NOMO-1 treated with dmso at 0.1 percent for 144 hours (cell line): ENCODE measurements around the gene FRMD4A.
A peak's percentile ranks its signal among the peaks of the same experiment; 100 is the strongest.

Source experiments
- DNase-seq: peaks from one replicate; lab custom pipeline; 2025; ENCODE audit not compliant: unreplicated experiment; lab: John Stamatoyannopoulos, UW

The FRMD4A gene

GRCh38 chr10:13892871-13893270 is 437.9 kb downstream of the FRMD4A start:
- DNase-seq = no peak

GRCh38 chr10:13892001-13892491 is 438.7 kb downstream of the FRMD4A start:
- DNase-seq = no peak

- DNase-seq = no peak
Measured at GRCh38 chr10:13891128-13892000, 439.4 kb downstream of the FRMD4A start.

- DNase-seq = no peak
Measured at GRCh38 chr10:13890233-13891127, 440.2 kb downstream of the FRMD4A start.

- no peak for DNase-seq
Measured at GRCh38 chr10:13887761-13888160, 443.0 kb downstream of the FRMD4A start.

GRCh38 chr10:13885238-13885990 is 445.3 kb downstream of the FRMD4A start:
- DNase-seq = no peak

- DNase-seq = no peak
Measured at GRCh38 chr10:13883636-13884444, 446.9 kb downstream of the FRMD4A start.

- peak; percentile 83 for DNase-seq
Measured at GRCh38 chr10:13882119-13882711, 448.5 kb downstream of the FRMD4A start.

GRCh38 chr10:13880760-13881159 is 450.0 kb downstream of the FRMD4A start:
- no peak for DNase-seq

GRCh38 chr10:13877154-13877909 is 453.4 kb downstream of the FRMD4A start:
- no peak for DNase-seq

- peak; percentile 60 for DNase-seq
Measured at GRCh38 chr10:13873196-13873595, 457.5 kb downstream of the FRMD4A start.

GRCh38 chr10:13872411-13872810 is 458.3 kb downstream of the FRMD4A start:
- DNase-seq = no peak

- DNase-seq = no peak
Measured at GRCh38 chr10:13871776-13872175, 458.9 kb downstream of the FRMD4A start.

GRCh38 chr10:13871011-13871410 is 459.7 kb downstream of the FRMD4A start:
- DNase-seq = no peak

- DNase-seq = no peak
Measured at GRCh38 chr10:13869295-13869664, 461.4 kb downstream of the FRMD4A start.

- no peak for DNase-seq
Measured at GRCh38 chr10:13868528-13869294, 462.0 kb downstream of the FRMD4A start.

- no peak for DNase-seq
Measured at GRCh38 chr10:13867822-13868221, 462.9 kb downstream of the FRMD4A start.

GRCh38 chr10:13865758-13866491 is 464.8 kb downstream of the FRMD4A start:
- no peak for DNase-seq
